BLaER1 (cell line): Measurements from ENCODE around the gene ZFYVE9.
"Not testable (repeated sequence)": the region's sequence is repeated elsewhere in the genome, so short reads cannot be mapped to it uniquely, and the experiment has no call there.

Source experiments
- H3K27ac ChIP-seq: shearing (Covaris generic); formaldehyde crosslinking; 2 replicates; pipeline ENCODE4 v1.8.1; 2022
- H3K27me3 ChIP-seq: shearing (Covaris generic); formaldehyde crosslinking; 2 replicates; pipeline ENCODE4 v1.8.1; 2022
- H3K36me3 ChIP-seq: shearing (Covaris generic); formaldehyde crosslinking; 2 replicates; pipeline ENCODE4 v1.8.1; 2022
- H3K4me1 ChIP-seq: shearing (Covaris generic); formaldehyde crosslinking; 2 replicates; pipeline ENCODE4 v1.8.1; 2022
- H3K4me2 ChIP-seq: shearing (Covaris generic); formaldehyde crosslinking; 2 replicates; pipeline ENCODE4 v1.8.1; 2022
- H3K4me3 ChIP-seq: shearing (Covaris generic); formaldehyde crosslinking; 2 replicates; pipeline ENCODE4 v1.8.1; 2022
- H3K9ac ChIP-seq: shearing (Covaris generic); formaldehyde crosslinking; 2 replicates; pipeline ENCODE4 v1.8.1; 2022
- H3K9me3 ChIP-seq: shearing (Covaris generic); formaldehyde crosslinking; 2 replicates; pipeline ENCODE4 v1.8.1; 2022
- H4K20me1 ChIP-seq: shearing (Covaris generic); formaldehyde crosslinking; 2 replicates; pipeline ENCODE4 v1.8.1; 2022
- Cebpa-rat ChIP-seq: shearing (Covaris generic); IDR thresholded peaks from 2 replicates; pipeline ENCODE4 v1.8.1; 2022

The ZFYVE9 gene

DNA sequence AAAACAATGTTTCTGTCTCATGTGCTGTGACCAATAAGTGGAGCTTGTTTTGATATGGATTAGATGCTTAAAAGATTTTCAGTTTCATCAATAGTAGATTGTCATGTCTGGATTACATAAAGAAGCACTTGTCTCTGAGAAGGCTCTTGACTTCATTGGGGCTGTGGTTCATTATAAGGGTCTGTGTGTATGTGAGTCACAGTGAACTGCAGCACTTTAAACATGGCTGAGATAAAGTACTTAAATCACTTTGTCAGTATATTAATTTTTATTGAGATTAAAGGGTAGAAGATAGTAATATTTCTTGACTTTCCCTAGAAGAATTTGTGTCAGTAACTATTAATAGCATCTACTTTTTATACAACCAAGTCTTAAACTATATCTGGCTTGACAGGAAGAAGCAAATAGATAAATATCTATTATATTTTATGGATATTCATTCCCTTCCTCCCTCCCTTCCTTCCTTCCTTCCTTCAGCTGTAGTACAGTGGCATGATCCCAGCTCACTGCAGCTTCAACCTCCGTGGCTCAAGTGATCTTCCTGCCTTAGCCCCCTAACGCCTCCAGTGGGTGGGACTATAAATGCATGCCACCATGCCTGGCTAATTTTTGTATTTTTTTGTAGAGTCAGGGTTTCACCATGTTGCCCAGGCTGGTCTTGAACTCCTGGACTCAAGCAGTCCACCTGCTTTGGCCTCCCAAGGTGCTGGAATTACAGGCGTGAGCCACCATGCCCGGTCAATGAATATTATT lies 48.8 kb downstream of the ZFYVE9 start:
- no peak for TF ChIP-seq Cebpa-rat
- no peak overlapping the region for H3K27ac ChIP-seq
- no peak overlapping the region for H3K4me3 ChIP-seq
- H3K36me3 ChIP-seq = no peaks in the 10 kb centered on the region; the same call in 1 of the 2 replicates
- H3K9ac ChIP-seq = no peak overlapping the region
- H3K4me1 ChIP-seq = peaks cover 6% of the 10 kb centered on the region; the same call in 1 of the 2 replicates
- peaks cover 28% of the 10 kb centered on the region for H3K9me3 ChIP-seq
- no peaks in the 10 kb centered on the region for H4K20me1 ChIP-seq
- H3K4me2 ChIP-seq = no peak overlapping the region
- H3K27me3 ChIP-seq = no peaks in the 10 kb centered on the region

GRCh38 chr1:52191395-52191965 lies 49.6 kb downstream of the ZFYVE9 start:
- H4K20me1 ChIP-seq = no peaks in the 10 kb centered on the region
- no peak overlapping the region for H3K4me2 ChIP-seq
- H3K9me3 ChIP-seq = peaks cover 21% of the 10 kb centered on the region
- no peaks in the 10 kb centered on the region; the same call in 1 of the 2 replicates for H3K36me3 ChIP-seq
- no peak for TF ChIP-seq Cebpa-rat
- no peak overlapping the region for H3K27ac ChIP-seq
- no peaks in the 10 kb centered on the region for H3K27me3 ChIP-seq
- peaks cover 6% of the 10 kb centered on the region; the same call in 1 of the 2 replicates for H3K4me1 ChIP-seq
- H3K4me3 ChIP-seq = no peak overlapping the region
- H3K9ac ChIP-seq = no peak overlapping the region

DNA sequence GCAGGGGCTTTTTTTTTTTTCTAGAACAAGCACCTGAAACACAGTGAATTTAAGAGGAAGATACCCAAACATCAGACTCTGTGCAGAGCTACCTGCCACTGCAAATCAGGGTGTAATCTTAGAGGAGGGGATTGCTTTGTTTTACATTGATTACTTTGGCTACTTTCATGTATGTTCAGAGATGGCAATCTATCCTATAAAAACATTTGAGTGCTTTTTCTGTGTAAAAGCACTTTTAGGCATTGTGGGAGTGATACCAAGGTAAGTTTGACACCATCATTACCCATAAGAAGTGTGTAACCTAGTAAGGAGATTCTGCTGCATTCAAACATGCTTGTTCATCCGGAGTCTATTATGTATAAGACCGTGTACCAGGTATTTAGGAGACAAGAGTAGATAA lies 50.1 kb downstream of the ZFYVE9 start:
- H3K4me2 ChIP-seq = no peak overlapping the region
- no peaks in the 10 kb centered on the region for H3K27me3 ChIP-seq
- H4K20me1 ChIP-seq = no peaks in the 10 kb centered on the region
- TF ChIP-seq Cebpa-rat = no peak
- no peak overlapping the region for H3K4me3 ChIP-seq
- peaks cover 15% of the 10 kb centered on the region for H3K9me3 ChIP-seq
- no peak overlapping the region for H3K27ac ChIP-seq
- no peak overlapping the region for H3K9ac ChIP-seq
- no peaks in the 10 kb centered on the region for H3K36me3 ChIP-seq
- peaks cover 6% of the 10 kb centered on the region; the same call in 1 of the 2 replicates for H3K4me1 ChIP-seq

- Histone ChIP-seq H3K27me3 (no peaks in the 10 kb centered on the region), H3K27ac (no peak overlapping the region), H3K9ac (no peak overlapping the region), H3K4me2 (no peak overlapping the region), H3K36me3 (no peaks in the 10 kb centered on the region), H3K4me3 (no peak overlapping the region), H3K4me1 (peaks cover 6% of the 10 kb centered on the region; the same call in 1 of the 2 replicates), H3K9me3 (peaks cover 12% of the 10 kb centered on the region), H4K20me1 (no peaks in the 10 kb centered on the region)
- TF ChIP-seq Cebpa-rat = no peak
Observed at GRCh38 chr1:52192436-52192835, 50.5 kb downstream of the ZFYVE9 start.

DNA sequence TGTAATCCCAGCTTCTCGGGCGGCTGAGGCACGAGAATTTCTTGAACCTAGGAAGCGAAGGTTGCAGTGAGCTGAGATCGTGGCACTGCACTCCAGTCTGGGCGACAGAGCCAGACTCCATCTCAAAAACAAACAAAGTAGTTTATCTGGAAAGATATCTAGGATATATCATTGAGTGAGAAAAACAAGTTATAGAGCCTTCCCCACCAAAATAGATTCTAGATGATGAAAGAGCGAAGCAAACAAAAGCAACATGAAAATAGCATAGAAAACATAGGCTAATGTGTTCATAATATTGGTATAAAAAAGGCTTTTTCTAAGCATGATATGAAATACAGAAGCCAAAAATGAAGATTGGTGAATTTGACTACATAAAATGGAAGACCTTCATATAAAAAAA lies 52.1 kb downstream of the ZFYVE9 start:
- Histone ChIP-seq H3K27ac (no peak overlapping the region), H3K36me3 (peaks cover 2% of the 10 kb centered on the region; the same call in 1 of the 2 replicates), H3K4me2 (no peak overlapping the region), H3K9me3 (peaks cover 24% of the 10 kb centered on the region), H3K9ac (no peak overlapping the region), H3K4me1 (no peaks in the 10 kb centered on the region), H3K27me3 (no peaks in the 10 kb centered on the region), H3K4me3 (no peak overlapping the region), H4K20me1 (no peaks in the 10 kb centered on the region)
- no peak for TF ChIP-seq Cebpa-rat

DNA sequence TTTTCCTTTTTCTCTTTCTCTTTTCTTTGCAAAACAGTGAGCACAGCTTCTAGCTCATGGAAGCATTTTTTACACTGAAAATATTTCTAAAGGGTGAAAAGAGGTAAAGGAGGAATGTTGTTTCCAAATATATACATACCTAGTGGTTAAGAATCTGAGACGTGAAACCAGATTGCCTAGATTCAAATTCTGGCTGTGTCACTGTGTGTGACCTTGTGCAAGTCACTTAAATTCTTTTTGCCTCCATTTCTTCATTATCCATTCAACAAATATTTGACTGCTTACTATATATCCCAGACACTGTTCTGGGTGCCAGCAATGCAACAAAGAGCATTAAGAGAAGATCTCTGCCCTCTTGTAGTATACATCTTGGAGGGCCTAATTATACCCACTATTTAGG lies 53.3 kb downstream of the ZFYVE9 start:
- no peak for TF ChIP-seq Cebpa-rat
- no peak overlapping the region for H3K4me3 ChIP-seq

DNA sequence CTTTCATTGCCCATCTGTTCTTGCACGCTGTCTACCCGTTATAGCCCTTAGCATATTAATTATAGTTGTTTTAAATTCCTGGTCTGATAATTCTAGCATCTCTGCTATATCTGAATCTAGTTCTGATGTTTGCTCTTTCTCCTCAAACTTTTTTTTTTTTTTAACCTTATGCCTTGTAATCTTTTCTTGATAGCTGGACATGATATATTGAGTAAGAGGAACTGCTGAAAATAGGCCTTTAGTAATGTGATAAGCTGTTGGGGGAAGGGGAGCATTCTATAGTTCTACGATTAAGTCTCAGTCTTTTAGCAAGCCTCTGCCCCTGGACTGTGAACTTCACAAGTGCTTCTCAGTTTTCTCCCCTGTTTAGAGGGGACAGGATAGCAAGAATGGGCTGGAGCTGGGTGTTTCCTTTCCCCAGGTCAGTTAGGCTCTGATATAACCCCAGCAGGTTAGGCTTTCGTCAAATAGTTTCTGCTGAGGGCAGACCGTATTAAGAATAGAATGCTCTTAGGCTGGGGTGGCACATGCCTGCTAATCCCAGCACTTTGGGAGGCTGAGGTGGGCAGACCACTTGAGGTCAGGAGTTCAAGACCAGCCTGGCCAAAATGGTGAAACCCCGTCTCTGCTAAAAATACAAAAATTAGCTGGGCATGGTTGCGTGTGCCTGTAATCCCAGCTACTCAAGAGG lies 62.2 kb downstream of the ZFYVE9 start:
- no peak overlapping the region for H3K9ac ChIP-seq
- H3K36me3 ChIP-seq = peaks cover 13% of the 10 kb centered on the region
- H4K20me1 ChIP-seq = no peaks in the 10 kb centered on the region; the same call in 1 of the 2 replicates
- peak overlapping the region; percentile 39 for H3K4me2 ChIP-seq
- H3K27me3 ChIP-seq = no peaks in the 10 kb centered on the region
- H3K9me3 ChIP-seq = peaks cover 22% of the 10 kb centered on the region
- H3K4me3 ChIP-seq = no peak overlapping the region
- no peak for TF ChIP-seq Cebpa-rat
- H3K27ac ChIP-seq = no peak overlapping the region
- H3K4me1 ChIP-seq = peaks cover 14% of the 10 kb centered on the region

More for the DNA sequence above, 53.3 kb downstream of the ZFYVE9 start:
- H3K4me2 ChIP-seq = no peak overlapping the region
- no peak overlapping the region for H3K27ac ChIP-seq
- peaks cover 14% of the 10 kb centered on the region for H3K36me3 ChIP-seq
- H4K20me1 ChIP-seq = no peaks in the 10 kb centered on the region
- peaks cover 28% of the 10 kb centered on the region for H3K9me3 ChIP-seq
- no peaks in the 10 kb centered on the region for H3K27me3 ChIP-seq
- no peak overlapping the region for H3K9ac ChIP-seq
- H3K4me1 ChIP-seq = no peaks in the 10 kb centered on the region

GRCh38 chr1:52204696-52205095 lies 62.8 kb downstream of the ZFYVE9 start:
- Histone ChIP-seq H3K27me3 (no peaks in the 10 kb centered on the region), H3K36me3 (peaks cover 7% of the 10 kb centered on the region), H3K4me3 (no peak overlapping the region), H3K4me1 (peaks cover 14% of the 10 kb centered on the region), H3K9me3 (peaks cover 16% of the 10 kb centered on the region), H3K4me2 (no peak overlapping the region), H3K27ac (no peak overlapping the region), H3K9ac (no peak overlapping the region), H4K20me1 (no peaks in the 10 kb centered on the region; the same call in 1 of the 2 replicates)
- TF ChIP-seq Cebpa-rat = no peak

GRCh38 chr1:52206686-52207085 lies 64.8 kb downstream of the ZFYVE9 start:
- not testable (repeated sequence) for H3K9me3 ChIP-seq, H4K20me1 ChIP-seq, H3K36me3 ChIP-seq, H3K9ac ChIP-seq, H3K27ac ChIP-seq, H3K4me3 ChIP-seq, H3K4me2 ChIP-seq, H3K27me3 ChIP-seq
- peaks cover 14% of the 10 kb centered on the region for H3K4me1 ChIP-seq

DNA sequence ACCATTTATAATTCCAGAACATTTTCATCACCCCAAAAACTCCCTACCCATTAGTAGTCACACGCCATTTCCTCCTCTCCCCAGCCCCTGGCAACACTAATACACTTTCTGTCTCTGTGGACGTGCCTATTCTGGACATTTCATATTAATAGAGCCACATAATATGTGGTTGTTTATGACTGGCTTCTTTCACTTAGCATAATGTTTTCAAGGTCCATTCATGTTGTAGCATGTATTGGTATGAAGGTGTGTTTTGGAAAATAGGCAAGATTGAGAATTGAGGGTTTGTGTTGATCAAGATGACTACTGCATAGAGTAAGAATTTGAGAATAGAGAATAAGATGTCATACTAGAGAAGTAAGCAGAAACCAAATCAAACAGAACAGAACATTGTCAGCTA lies 67.5 kb downstream of the ZFYVE9 start:
- peaks cover 6% of the 10 kb centered on the region; the same call in 1 of the 2 replicates for H3K9me3 ChIP-seq
- TF ChIP-seq Cebpa-rat = no peak
- H3K4me3 ChIP-seq = no peak overlapping the region
- H4K20me1 ChIP-seq = no peaks in the 10 kb centered on the region; the same call in 1 of the 2 replicates
- H3K27ac ChIP-seq = no peak overlapping the region
- H3K9ac ChIP-seq = no peak overlapping the region
- no peaks in the 10 kb centered on the region for H3K27me3 ChIP-seq
- no peaks in the 10 kb centered on the region; the same call in 1 of the 2 replicates for H3K36me3 ChIP-seq
- H3K4me1 ChIP-seq = peaks cover 6% of the 10 kb centered on the region
- H3K4me2 ChIP-seq = no peak overlapping the region
